NCI-H748 treated with DMSO at 0.1 percent for 48 hours (cell line): Measurements from ENCODE around the gene TNNT3.
"Not testable (repeated sequence)": the region's sequence is repeated elsewhere in the genome, so short reads cannot be mapped to it uniquely, and the experiment has no call there.

Experiments
- DNase-seq: peaks from one replicate; lab custom pipeline; 2025; lab: John Stamatoyannopoulos, UW

TNNT3 gene

DNA sequence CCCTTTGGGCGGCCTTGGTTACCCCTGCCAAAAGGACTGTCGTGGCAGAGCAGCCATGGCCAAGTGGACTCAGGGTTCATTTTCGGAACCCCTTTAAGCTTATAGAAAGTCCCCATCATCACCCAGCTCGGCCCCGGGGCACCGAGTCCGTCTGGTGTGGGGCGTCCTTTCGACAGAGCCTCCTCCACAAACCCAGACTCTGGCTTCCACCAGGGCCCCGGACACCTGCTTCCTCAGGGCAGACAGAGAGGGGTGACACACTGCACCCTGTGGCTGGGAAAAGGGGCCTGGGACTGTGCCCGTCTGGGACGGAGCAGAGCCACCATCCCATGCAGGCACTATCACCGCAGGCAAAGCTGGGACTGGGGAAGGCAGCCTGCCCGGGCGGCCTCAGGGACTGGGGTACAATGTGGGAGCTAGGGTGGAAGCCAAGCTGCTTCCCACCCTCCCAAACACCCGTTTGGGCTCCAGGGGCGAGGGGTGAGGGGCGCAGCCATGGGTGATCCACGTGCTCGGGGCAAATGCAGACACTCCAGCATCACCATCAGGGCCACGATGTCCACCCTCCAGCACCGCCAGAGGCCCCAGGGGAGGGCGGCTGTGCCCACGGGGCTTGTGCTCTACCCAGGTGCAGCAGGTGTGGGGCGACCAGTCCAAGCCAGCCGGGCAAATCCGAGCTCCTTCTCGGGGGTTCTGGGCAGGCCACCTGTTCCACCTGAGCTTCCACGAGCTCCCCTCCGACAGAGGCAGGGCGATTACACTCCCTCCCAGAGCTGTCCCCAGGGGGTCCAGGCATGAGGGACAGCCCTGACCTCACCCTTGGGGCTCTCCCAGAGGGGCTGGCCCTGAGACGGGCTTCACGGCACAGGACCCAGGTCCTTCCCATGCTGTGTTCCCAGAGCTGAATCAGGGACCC, 15.9 kb downstream of the TNNT3 start:
- DNase-seq, result no peak

DNA sequence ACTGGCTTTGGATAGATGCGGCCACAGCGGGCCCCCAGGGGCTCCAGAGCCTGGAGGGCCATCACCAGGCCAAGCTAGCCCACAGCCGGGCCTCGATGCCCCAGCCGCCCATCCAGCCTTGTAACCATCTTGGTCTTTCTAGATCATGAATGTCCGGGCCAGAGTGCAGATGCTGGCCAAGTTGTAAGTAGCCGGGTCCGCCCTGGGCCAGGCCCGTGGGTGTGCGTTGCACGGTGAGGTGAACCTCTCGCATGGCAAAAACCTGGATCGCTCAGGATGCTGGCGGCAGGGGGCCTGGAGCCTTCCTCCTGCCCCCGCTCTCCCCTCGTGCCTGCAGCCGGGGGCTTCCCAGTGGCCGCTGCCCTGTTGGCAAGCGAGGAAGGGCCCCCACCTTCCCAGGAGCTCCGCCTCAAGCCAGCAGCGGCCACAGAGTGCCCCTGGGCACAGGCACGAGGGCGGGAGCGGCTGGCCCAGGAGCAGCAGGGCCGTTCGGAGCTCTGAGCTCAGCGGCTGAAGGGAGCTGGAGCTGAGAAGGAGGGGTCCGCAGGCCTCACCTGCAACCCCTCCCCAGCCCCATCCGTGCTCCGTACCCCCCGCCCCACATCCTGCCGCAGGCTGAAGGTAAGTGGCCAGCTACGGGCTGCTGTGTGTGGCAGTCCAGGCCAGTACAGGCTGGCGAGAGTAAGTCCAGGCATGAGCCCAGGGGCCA, 16.7 kb downstream of the TNNT3 start:
- no peak for DNase-seq

DNA sequence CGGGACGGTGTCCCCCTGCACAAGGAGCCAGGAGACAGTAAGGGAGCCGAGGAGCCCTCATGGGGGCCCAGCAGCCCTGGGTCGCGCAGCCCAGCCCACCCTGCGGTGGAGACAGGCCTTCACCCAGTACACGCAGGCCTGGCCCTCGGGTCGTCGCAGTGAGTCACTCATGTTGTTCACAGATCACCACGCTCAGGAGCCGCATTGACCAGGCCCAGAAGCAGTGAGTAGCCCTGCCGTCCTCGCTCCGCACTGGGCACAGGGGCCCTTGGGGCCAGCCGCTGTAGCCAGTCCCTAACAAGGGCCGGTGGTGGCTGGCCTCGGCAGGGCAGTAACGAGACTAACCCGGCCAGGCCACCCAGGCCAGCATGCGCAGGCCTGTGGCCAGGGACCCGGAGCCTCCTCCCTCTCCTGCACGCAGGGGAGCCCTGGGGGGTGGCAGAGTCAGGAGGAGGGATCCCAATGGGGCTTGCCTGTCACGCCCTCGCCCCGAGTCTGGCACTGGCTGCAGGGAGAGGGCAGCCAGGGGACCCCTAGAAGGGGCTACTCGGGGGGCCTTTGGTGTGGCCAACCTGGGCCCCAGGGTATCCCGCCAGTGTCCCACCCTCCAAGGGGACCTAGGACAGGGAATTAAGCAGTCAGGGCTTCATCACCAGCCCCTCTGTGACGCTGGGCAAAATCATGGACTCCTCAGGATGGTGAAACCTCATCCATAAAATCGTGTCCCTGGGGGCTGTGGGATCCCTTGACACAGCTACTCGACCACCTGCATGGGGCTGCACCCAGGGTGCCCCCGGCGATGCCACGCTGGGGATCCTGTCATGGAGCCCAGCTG, 17.5 kb downstream of the TNNT3 start:
- no peak for DNase-seq

DNA sequence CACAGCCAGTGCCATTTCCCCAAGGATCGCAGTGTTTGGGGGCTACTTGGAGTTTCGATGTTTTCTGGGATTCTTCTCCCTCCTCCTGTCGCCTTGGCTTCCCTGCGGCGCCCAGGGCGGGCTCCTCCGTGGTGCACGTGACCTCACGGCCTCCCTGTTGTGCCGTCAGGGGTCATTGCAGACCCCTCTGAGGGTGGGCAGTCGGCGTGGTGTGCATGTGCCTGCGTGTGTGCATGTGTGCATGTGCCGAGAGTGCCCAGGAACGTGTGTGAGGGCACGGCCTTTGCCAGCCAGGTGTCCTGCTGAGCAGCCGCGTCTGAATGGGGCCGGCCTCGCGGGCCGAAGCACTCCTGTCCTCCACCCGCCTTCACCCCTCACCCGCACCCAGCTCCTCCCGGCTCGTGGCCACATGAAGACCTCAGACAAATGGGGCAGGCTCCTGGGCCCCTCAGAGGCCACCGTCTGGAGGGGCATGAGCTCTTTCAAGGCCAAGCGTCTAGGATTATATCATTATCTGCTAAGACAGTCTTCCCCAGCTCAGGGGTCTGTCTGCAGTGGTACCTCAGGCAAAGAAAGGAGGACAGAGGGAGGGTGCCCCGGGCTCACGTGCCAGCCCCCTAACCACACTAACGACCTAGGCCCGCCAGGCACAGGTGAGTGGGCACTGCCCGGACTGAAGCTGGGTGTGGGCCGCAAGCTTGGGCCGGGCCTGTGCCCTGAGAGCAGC, 18.3 kb downstream of the TNNT3 start:
- DNase-seq, result no peak

DNA sequence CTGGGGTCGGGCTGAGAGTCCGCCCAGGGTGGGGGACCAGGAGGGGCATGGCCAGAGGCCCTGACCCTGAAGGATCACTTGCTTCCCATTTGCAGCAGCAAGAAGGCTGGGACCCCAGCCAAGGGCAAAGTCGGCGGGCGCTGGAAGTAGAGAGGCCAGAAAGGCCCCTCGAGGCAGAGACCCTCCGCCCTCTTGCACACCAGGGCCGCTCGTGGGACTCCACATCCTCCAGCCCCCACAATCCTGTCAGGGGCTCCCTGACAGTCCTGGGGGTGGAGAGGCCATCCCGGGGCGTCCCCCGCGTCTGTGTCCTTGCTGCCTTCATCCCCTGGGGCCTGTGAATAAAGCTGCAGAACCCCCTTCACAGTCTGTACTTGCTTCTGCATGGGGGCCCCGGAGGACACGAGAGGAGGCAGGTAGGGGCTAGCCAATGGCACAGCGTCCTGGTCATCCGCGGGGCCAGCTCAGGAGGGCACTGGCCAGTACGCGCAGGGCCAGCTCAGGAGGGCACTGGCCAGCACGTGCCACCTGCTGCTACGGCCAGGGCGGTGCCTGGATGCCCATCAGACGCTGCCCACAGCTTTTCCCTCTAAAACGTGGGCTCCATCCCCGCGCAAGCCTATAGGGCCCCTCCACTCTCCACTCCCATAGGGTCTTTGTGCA, 19.0 kb downstream of the TNNT3 start:
- no peak for DNase-seq

DNA sequence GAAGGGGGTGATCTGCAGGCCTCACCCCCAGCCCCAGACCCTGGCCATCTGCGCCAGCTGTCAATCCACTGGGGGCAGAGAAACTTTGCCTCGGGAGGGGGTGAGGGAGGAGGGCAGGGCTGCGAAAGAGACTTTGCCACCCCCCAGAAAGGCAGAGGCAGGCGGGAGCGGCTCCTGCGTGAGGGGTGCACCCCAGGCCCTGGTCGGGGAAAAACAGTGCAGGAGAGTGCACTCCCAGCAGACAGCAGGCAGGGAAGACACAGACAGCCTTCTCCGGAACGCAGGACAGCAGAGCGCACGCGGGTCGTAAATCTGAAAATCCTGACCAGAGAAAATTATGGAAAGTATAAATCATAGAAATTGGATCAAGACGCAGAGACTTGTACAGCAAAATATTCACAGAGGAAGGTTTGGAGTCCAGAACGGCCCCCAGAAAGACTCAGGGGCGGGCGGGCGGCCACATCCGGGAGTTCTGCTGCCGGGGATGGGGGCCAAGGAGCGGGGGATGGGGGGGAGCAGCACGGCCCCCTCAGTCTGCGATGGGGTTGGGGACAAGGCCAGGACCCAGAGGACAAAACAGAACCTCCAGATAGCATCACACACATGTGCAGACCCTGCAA, 19.6 kb downstream of the TNNT3 start:
- DNase-seq, result no peak

DNA sequence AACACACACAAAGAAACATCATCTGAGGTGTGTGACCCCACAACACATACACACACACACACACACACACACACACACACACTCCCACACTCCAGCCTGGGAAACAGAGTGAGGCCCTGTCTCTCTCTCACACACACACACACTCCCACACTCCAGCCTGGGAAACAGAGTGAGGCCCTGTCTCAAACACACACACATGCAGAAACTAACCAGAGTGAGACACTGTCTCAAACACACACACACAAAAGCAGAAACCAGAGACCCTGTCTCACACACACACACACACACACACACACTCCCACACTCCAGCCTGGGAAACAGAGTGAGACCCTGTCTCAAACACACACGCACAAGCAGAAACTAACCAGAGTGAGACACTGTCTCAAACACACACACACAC, 20.3 kb downstream of the TNNT3 start:
- DNase-seq, result not testable (repeated sequence)

DNA sequence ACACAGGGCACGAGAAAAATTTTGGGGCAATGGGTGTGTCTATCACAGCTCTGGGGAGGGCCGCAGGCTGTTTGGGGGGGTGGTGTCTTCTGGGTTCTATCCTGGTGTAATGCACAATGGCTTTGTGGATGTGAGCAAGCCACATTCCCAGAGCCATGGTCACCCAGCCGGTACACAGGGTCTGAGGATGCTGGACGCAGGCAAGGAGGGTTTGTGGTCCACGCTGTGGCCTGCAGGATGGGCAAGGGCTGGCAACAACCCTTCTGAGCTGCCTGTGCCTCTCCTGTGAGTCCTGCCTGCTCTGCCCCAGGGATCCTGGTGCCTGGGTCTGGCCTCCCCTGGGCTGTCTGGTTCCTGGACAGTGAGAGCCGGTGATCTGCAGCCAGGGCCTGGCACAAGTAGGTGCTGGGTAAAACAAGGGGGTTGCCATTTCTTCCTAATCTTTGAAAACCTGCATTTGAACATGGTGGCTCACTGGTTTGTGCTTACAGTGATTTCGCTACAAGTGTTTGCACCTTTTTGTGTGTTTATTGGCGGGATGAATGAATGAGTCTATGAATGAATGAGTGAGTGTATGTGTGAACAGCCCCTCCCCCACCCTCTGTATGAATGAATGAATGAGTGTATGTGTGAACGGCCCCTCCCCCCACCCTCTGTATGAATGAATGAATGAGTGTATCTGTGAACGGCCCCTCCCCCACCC, 23.2 kb downstream of the TNNT3 start:
- DNase-seq, result no peak

DNA sequence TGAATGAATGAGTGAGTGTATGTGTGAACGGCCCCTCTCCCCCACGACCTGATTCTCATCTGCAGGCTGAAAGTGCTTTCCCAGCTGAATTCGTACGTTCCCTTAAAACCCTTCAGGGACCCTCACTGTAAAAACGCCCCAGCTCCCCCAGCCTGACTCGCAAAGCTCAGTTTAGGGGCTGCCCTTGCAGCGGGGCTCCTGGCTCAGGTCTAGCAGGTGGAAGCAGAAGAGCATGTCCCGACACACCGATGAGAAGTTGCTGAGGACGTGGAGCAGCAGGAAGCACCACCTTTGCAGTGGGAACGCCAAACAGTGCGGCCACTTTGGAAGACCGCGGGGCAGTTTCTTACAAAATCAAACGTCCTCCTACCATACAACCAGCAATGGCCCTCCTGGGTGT, 24.1 kb downstream of the TNNT3 start:
- no peak for DNase-seq

DNA sequence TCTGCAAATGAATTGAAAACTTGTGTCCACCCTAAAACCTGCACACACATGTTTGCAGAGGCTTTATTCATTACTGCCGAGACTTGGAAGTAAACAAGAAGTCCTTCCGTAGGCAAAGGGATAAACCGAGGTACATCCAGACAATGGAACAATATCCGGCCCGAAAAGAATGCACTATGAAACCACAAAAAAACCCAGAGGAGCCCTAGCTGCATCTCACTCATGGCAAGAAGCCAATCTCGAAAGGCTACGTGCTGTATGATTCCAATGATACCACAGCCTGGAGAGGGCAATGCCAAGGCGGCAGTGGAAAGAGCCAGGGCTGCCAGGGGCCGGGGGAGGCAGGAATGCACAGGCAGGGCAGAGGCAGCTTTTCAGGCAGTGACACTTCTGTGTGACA, 24.5 kb downstream of the TNNT3 start:
- no peak for DNase-seq

DNA sequence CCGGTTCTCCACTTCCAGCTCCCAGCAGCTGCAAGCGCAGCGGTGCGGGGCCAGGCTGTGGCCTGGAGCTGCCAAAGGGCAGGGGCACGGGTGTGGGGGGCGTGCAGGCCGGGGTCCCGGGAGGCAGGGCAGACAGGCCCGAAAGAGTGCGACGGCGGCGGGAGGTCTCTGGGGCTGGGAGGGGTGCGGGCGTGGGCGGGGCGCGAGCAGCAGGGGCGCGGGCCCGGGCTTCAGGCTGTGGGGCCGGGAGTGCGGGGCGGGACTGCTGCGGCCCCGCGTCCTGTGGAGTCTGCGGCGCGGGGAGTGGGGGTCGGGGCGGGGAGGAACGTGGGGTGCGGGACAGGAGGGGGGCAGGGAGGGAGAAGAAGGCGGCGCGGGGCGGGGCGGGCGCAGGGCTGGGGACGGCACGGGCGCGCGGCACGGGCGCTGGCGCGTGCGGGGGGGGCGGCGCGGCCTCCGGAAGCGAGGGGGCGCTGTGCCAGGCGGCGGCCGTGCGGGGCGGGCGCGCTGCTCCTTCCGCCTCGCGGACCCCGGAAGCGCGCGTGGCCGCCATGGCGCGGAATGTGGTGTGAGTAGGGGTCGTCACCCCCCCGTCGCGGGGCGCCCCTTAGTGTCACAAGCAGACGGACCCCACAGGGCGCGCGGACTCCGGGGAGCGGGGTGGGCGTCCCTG, 27.4 kb downstream of the TNNT3 start, which contains the start of gene MRPL23:
Gene MRPL23, plus strand, starts transcription at position 521 of the 673 bp plus-strand sequence. Its CDS starts 31 bp downstream, at position 552.
- no peak for DNase-seq

DNA sequence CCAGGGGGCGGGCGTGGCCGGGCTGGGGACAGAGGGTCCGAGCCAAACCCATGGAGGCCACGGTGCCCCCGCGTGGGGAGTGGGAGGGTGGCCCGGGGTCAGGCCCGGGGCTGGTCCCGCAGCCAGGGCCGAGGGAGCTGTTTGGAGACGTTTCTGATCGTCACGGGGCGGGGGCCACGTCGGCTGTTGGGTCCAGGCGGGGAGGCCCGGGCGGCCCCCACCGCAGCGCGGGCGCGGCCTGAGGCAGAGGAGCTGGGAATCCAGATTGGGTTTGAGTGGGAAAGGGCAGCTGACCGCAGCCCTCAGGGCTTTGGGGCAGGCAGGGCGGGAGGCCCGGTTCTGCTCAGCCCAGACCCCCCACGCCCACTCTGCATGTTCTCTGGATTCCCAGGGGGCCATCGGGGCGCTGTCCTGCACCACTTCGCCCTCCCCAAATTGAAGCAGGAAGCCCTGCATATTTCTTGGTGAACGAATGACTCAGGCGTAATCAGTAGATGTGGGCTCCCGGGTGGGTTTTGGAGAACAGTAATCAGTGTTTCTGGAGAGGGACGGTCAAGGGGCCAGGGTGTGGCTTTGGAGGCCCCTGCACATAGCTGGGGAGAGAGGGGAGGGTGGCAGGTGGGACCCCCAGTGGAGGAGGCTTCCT, 28.2 kb downstream of the TNNT3 start:
- DNase-seq, result no peak

DNA sequence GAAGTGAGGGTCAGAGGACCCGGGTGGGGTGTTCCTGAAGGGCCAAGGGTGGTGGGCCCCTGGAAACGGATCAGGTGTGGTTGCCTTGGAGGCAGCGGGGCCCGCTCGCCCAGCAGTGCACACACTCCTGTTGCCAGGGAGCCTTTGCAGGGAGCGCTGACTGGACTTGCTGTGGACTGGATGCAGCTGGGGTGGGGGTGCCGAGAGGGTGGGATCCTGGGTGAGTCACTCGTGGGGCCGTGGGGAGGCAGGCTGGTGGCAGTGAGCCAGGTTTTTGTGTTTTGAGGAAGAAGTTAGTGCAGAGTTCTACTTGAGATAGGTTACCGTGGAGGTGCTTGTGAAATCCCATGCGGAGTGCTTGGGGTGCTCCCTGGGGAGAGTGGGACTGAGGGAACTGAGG, 28.9 kb downstream of the TNNT3 start:
- no peak for DNase-seq

DNA sequence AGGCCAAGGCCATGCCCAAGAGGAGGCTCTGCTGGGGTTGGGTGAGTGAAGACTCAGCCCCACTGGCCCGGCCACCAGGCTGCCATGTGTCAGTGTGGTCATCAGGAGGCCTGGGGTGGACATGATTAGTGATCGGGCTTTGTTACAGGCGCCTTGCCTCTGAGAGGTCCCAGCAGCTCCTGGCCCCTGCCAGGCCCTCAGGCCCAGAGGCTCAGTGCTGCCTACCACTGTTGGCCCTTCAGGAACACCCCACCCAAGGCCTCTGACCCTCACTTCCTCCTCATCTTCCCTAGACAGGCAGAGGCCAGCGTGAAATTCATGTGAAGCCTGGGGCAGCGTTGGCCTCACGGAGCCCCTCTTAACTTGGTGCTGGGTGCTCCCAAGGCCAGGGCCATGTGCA, 29.8 kb downstream of the TNNT3 start:
- no peak for DNase-seq

DNA sequence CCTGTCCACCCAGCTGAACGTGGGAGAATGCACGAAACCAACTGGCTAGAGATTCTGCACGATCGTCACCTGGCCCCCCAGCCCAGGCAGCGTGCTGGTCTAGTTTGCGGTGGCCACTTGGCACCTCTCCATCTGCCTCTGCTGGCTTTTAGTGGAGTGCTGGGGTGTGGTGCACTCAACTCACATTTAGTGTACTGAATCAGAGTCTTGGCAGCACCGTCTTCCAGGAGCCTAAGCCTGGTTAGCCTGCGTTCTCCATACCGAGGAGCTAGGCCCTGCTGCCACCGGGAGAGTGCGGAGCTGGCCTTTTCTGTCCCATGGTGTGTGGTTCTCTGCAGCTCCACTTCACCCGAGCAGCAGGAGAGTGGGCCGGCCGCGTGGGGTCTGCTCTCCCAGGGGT, 30.4 kb downstream of the TNNT3 start:
- DNase-seq, result no peak

DNA sequence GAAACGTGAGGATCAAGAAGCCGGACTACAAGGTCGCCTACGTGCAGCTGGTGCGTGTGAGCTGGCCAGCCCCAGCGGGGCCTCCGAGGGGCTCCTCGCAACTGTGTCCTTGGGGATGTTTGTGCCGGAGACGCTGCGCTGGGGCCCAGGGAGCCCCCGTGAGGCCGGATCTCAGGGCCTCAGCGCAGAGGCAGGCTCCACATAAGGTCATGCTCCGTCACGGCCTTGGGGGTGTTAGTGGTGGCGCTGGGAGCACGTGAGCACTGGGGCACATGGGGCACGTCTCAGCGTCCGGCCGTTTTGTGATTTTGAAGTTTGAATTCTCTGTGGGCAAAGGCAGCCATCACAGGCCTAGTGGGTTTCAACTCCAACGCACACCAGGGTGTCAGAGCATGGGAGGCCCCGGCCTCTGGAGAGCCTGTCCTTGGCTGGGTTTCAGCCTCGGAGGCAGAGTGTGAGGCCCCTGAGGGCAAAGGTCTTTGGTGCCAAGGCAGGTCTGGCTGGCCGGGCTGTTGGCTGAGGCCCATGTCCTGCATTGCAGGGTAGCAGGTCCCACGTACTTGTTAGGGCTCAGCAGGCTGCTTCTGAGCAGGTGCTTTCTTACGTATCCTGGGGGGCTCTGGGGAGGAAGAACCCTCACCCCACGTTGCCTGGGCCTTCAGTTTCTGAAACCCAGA, 33.4 kb downstream of the TNNT3 start:
- no peak for DNase-seq

DNA sequence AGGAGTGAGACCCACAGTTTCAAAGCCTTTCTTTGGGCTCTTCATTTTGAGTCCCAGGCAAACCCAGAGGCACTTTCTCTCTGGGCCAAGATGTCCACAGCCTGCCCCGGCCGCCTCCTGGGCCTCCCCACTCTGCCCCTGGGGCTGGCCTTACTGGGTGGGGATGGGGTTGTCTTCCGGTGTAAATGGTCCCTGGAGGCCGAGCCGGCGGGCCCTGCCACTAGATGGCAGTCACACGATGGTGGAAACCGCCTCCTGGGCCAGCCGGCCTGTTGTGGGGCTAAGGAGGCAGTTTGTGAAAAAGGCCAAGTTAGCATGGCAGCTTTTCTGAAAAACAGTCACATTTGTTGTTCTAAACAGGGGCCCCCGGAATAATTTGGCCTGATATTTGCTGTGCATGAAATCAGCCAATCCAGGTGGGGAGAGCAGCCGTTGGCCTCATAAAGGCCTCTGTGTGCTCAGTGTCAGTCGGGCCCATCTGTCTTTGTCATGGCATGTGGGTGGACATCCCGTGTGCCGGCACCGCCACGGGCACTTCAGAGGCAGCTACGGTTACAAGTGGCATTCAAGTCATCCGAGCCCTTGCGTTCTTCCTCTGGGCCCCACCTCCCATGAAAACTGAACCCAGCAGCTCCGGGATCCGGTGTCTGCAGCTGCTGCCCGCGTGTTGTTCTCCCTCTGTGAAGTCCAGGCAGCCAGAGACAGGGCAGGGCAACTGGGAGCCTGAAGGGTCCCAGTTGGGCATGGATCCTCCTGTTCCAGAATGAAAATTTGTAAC, 34.2 kb downstream of the TNNT3 start:
- no peak for DNase-seq

DNA sequence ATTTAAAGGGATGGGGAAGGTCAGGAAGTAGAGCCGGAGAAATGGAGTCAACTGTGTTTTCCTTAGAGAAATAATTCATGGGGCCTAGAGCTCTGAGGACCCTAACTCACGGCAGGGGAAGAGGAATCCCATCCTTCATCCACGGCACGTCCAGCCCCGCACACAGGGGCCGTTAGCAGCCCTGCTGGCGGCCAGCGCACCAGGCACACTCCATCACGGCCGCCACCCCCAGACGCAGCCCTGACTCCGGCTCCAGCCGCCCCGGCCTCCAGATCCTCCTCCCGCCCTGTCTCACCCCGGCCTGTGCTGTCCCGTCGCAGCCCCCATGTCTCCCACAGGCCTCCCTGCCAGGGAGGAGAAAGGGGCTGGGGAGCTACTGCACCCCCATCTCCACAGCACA, 38.9 kb downstream of the TNNT3 start:
- no peak for DNase-seq
